SK-N-DZ (cell line): ENCODE measurements around the gene PDE6G.
A peak's percentile ranks its signal among the peaks of the same experiment; 100 is the strongest.
"Not testable (repeated sequence)": the region's sequence is repeated elsewhere in the genome, so short reads cannot be mapped to it uniquely, and the experiment has no call there.

ENCODE experiments used
- DNase-seq: peaks from one replicate; pipeline ENCODE4 v3.0.0-alpha.2; 2015; ENCODE audit warnings: low spot score
- small RNA-seq, 2 experiments: library from RNA; depleted of rRNA; stranded (forward); fragments of <200 nt; gene quantifications; one replicate each; pipeline ENCODE3, GENCODE V24; 2014

Gene PDE6G

DNA sequence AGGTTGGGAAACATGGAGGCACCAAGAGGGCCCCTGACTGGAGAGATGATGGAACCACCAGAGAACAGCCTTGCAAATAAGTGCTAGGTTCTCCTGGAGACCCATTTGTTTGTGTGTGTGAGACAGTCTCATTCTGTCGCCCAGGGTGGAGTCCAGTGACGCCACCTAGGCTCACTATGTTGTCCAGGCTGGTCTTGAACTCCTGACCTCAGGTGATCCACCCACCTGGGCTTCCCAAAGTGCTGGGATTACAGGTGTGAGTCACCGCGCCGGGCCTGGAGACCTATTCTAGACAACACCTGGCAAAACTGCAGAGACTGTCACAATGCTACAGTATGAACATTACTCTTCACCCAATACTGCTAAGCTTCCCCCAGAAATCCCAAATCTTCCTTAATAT lies 20.9 kb downstream of the PDE6G start:
- DNase-seq: no peak

DNA sequence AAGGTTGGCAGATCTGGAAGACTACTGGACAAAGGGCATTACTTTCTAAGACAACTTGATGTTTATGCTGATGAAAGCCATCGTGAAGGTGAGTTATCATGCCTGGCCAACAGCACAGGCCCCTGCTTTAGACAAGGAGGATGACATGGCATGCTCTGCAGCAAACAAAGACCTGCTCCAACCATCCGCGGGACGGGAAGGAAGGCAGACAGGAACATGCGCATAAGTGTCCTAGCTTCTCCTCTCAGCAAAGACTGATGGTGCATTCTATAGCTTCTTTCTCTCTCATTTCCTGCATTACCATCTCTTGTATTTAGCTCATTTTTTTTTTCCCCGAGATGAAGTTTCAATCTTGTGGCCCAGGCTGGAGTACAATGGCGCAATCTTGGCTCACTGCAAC lies 24.9 kb downstream of the PDE6G start:
- no peak for DNase-seq

DNA sequence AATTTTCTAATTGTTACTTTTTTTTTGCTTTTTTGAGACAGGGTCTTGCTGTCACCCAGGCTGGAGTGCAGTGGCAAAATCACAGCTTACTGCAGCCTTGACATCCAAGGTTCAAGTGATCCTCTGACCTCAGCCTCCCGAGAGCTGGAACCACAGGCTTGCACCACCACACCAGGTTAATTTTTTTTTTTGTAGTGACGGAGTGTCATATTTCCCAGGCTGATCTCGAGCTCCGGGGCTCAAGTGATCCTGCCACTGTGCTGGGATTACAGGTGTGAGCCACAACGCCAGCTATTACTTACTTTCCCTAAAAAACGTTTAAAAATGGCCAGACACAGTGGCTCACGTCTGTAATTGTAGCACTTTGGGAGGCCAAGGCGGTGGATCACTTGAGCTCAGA lies 26.1 kb downstream of the PDE6G start:
- DNase-seq: no peak

DNA sequence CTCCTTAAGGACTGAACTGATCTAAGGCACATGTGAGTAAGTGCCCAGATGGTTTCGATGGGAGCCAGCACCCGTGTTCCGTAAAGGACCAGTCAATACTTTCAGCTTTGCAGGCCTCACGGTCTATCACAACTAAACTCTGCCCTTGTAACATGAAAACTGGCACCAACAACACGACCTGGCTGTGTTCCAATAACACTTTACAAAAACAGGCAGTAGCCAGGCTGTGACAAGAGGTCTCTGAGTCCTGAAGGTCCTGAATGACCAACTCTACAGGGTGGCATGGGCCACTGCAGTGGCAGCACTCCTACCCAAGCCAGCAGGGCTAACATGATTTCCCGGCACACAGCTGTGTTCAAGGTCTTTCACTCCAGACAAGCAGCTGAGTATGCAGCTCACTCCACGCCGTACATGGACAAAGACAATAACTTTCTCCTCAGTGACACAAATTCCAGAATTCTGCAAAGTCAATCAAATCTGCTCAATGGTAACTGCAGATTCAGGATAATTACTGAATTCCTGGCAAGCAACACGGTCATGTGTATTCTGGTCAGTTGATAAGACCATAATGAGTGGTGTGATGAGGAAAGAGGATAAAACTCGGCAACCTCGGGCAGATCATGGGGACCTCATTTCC lies 34.7 kb downstream of the PDE6G start:
- DNase-seq: no peak

DNA sequence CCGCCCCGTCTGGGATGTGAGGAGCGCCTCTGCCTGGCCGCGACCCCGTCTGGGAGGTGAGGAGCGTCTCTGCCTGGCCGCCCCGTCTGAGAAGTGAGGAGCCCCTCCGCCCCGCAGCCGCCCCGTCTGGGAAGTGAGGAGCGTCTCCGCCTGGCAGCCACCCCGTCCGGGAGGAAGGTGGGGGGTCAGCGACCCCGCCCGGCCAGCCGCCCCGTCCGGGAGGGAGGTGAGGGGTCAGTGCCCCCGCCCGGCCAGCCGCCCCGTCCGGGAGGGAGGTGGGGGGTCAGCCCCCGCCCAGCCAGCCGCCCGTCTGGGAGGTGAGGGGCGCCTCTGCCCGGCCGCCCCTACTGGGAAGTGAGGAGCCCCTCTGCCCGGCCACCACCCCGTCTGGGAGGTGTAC lies 38.0 kb downstream of the PDE6G start:
- not testable (repeated sequence) for DNase-seq

DNA sequence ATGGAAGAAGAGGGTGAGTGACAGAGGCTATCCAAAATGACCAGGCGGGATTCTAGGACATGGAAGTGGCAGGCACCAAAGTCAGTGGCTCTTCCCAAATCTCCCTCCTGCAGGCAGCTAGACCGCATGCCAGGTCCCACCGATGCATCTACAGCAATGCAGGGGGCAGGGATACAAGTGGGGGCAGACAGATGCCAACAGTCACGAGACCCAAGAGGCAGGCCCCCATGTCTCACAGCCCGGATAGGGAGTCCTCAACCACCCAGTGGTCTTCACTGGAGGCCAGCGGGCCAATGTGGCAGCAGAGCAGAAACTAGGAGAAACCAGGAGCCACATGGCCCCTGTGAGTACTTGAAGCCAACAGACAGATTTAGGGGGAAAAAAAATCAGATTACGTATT lies 39.5 kb downstream of the PDE6G start:
- no peak for DNase-seq

DNA sequence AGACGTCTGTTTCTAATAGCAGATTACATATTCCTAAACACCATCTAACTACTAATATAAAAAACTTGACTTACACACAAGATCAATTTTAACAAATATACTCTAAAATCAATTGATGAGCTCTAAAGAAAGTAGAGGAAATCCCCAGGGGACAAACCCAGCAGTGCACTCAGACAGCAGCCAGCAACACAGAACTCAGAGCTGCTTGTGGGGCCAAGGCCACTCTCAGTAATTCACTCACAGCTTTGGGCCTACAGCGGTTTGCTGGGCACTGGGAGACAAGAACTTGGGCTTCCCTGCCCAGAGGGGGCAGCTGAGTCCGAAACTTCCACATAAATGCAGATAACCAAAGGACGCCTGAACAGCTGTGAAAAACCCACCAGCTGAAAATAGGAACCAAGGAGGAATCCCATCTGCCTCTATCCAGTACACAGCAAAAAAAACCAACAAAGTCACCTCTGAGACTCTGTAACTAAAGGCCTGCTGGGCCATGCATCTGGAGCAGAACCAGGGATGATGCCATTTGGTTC lies 40.9 kb downstream of the PDE6G start:
- no peak for DNase-seq

DNA sequence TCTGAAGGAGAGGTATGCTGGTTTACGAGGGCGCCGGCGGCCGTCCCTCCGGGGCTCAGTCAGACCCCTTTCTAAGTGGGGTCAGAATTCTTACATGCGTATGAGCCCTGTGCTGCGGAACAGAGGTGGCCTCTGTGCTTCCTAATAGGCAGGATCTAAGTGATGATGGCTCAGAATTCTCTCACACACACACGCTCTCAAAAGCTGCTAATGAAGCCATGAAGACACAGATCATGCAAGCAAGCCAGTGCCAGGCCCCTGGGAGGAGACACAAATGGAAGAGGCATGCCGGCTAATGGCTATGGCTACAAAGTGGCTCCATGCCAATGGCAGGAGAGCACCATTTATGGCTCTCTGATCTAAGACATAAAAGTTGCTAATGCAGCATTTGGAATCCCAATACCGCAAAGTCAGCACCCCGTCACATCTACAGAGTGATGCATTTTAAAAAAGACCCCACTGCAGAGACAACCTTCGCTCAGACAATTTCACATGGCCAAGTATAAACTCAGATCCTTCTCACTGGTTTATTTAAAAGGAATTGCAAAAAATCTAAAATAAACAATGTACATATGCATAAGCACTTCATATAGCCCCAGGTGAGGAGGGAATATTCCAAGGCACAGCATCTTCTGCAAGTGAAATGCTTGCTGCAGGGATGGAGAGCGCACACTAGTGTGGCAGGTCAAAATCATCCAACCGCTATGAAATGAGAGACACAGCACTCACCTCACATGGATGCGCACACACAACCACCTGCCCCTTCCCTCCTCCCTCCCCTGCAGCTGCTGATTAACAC lies 44.0 kb downstream of the PDE6G start:
- DNase-seq: no peak

DNA sequence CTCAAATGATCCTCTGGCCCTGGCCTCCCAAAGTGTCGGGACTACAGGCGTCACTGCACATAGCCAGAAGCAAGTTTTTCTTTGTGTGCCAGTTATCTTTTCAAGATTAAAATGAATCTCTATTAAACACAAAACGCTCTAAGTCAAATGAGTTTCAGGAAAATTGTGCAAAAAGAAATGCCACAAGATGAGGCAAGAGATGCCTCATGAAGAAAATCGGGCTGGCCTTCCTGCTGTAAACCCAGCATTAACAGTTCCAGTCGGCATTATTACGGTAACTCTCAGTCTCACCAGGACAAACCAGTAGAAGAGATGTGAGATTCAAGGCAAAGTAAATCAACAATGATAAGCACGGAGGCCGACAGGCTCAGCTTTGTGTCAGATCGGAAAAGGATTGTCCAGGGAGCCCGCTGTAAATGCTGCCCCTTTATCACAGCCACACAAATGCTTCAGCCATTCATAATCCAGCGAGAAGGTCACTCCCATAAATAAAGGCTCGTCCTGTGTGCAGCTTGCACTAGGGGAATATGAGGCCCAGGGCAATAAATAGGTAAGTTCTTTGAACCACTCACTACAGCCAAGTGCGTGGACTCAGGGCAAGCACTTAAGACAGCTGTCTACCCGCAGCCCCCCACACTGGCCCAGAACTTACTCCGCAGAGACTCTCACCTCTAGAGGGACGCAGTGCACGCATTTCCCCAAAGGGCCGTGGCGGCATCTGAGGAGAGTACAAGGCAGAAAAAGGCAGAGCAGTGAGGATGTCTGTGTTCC lies 46.6 kb downstream of the PDE6G start:
- no peak for DNase-seq

DNA sequence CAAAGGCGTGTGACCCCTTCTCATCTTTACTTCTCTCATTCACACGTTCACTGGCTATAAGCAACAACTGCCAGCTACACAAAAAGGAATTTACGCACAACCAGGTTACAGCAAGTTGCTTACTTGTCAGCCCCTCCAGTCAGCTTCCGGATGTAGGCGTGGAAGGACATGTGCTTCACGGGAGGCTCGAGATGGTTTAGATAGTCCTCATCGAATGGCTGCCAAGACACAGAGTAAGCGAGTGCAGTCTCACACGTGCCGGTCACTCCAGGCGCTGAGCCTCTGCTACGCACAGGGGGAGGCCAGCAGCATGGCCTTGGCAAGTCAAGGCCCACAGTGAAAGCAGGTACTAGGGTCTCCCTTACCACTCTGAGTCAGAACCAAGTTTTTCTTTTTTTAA lies 47.7 kb downstream of the PDE6G start:
- DNase-seq: no peak

DNA sequence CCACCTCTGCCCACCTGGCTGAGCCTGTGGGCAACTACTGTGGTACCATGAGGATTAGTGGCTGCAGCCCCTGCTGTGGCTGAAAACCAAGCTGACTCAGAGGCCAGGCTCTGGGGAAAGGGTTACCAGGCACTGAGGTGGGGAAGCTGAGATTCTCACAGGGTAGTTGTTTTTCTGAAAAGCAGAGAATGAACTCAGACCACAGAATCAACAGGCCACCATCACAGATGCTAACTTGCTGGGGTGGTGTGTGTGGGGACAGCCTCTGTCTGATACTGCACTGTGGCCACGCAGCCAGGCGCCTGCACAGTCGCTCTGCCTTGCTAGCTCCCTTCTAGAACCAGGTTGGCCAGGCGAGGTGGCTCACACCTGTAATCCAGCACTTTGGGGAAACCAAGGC lies 48.3 kb downstream of the PDE6G start:
- DNase-seq: no peak

DNA sequence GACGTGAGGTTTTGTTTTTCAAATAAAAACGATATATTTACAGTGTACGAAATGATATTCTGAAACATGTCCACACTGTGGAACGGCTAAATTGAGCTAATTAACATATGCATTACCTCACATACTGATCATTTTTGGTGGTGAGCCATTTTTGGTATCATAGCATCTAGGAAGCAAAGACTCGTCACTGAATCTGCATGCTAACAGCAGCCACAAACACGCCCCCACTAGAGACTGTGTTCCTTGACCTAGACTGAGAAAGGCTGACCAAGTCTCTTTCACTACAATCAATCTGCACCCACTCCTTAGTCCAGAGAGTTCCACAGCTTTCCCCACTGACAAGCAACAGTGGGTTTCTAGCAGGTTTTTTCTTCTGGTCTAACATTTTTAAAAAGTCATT lies 48.9 kb downstream of the PDE6G start:
- no peak for DNase-seq

DNA sequence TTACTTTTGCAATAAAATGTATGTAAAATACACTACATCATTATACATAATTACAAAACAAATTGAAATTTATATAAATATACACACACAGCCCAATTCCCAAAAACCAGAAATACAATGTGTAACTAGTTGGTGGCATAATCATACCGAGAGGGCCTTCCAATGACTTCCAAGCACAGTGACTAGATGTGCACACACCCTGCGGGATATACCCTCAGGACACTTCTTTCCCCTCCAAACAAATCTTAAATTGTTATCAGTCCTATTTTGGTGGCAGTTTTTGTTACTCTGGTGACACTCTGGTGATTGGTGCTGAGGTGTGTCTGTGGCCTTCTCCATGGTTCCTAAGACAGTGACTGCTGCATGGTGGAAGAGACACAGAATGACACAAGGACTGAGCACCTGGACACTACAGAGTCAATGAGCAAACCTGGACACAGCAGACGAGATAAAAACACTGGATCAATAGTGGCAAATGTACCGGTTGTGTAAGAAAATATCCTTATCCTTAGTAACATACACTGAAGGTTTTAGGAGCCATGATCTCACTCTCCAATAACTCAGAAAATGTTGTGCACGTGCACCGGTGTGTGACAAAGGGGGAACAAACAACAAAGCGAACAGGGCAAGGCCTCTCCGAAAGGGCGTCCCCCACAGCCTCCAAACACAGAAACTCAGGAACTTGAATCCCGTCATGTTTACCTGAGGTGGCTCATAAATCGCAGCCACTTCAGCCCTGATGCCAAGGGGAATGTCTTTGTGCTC lies 52.3 kb downstream of the PDE6G start:
- DNase-seq: no peak

DNA sequence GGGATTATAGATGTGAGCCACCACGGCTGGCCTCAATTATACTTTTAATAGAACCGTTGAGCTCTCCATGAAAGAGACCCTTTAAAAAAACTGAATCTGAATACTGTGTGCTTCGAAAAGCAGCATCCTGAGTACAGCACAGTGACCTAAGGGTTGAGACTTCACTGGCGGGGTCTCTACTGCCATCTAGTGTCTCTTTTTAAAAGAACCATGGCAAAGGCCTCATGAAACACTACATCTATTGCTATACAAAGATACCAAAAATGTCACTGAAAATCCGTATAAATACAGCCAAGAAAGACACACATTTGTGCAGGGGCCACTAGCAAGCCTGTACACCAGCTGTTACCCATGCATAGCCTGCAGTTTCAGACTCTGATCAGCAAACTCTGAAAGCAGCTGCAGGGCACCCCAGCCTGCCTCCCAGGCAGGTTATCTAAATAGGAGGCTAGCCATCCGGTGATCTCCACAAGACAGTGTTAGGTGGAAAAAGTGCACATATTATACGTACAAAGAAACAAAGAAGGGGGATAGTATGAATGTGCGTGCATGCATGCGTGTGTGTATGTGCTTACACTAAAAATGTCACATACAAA lies 54.7 kb downstream of the PDE6G start:
- peak; percentile 72 for DNase-seq

Small RNAs within 50 kb of the gene (small RNA-seq; reads per million reads assigned to genes)
- 0 reads per million in 2 experiments for gene MIR6786
